HG03159 (cell line): Measurements from ENCODE around the gene COL26A1.
"Not testable (repeated sequence)": the region's sequence is repeated elsewhere in the genome, so short reads cannot be mapped to it uniquely, and the experiment has no call there.

Source experiments
- ATAC-seq: cut with Tn5 transposase; IDR thresholded peaks from one replicate; pipeline ENCODE4 v1.9.1; 2021; ENCODE audit warnings: mild to moderate bottlenecking, moderate library complexity; ENCODE audit not compliant: unreplicated experiment

Gene COL26A1

DNA sequence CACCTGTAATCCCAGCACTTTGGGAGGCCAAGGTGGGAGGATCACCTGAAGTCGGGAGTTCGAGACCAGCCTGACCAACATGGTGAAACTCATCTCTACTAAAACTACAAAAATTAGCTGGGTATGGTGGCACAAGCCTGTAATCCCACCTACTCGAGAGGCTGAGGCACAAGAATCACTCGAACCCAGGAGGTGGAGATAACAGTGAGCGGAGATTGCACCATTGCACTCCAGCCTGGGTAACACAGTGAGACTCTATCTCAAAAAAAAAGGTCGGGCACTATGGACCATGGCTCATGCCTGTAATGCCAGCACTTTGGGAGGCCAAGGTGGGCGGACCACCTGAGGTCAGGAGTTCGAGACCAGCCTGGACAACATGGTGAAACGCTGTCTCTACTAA is 127.8 kb downstream of the COL26A1 start:
- not testable (repeated sequence) for ATAC-seq

DNA sequence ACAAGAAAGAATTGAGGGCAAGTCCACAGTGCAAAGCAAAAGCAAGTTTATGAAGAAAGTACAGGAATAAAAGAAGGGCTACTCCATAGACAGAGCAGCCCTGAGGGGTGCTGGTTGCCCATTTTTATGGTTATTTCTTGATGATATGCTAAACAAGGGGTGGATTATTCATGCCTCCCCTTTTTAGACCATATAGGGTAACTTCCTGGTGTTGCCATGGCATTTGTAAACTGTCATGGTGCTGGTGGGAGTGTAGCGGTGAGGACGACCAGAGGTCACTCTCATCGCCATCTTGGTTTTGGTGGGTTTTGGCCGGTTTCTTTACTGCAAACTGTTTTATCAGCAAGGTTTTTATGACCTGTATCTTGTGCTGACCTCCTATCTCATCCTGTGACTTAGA is 128.8 kb downstream of the COL26A1 start:
- not testable (repeated sequence) for ATAC-seq

DNA sequence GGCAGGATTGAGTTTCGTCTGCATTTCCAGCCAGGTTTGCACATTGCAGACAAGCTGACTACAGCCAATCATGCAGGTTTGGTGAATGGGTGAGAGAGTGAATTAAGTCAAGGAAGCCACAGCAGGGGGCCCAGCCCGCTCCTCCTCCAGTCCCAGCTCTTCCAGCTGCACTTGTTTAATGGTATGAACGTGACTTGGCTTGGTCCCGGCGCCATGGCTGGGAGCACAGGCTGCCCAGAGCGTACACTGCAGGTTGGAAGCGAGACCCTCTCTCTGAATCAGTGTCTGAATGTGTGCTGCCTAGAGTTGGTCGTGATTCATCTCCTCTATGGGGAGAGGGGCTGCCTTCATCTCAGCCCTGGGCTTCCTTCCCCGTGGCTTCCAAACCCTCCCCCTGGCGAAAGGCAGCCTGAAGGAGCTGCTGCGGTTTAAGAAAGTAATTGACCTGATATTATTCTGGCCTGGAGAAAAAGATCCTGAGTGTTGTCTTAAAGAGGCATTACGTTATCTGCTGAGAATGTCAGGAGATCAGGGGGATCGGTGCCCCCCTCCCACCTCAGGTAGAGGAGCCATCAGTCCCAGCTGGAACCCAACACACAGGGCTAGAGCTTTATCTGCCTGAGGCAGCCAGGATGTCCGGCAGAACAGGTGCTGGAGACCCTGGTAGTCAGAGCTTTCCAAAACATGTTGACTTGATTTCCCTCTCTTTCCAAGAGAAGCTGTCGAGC is 132.1 kb downstream of the COL26A1 start:
- no peak for ATAC-seq

DNA sequence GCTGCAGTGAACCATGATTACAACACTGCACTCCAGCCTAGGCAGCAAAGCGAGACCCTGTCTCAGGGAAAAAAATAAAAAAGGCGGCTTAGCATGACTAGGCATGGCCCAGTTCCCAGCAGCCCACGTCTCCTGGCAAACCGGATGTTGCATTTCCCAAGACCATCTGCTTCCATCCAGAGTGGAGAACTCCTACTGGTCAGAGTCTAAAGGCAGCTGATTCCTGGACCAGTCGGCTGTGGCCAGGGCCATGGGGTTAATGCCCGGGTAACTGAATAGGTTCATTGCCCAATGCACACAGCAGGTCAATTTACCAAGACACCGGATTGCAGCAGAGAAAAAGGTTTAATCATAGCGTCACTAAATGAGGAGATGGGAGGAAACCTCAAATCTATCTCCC is 133.3 kb downstream of the COL26A1 start:
- ATAC-seq = no peak

DNA sequence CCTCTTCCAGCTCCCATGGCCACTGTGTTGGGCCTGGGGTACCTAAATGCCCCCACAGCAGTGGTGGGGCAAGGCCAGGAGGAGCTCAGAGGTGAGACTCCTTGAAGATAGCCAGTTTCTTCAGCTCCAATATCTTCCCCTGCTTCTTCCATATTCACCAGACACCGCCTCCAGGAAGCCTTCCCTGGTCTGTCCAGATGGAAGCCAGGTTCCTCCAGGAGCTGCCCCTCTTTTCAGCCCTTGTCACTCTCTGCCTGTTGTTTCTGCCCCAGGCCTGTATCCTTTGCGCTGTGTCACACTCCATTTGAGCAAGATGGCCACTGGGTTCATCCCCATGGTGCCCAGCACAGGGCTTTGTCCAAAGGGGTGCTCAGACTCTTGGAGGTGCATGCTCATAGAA is 138.7 kb downstream of the COL26A1 start:
- ATAC-seq = no peak

DNA sequence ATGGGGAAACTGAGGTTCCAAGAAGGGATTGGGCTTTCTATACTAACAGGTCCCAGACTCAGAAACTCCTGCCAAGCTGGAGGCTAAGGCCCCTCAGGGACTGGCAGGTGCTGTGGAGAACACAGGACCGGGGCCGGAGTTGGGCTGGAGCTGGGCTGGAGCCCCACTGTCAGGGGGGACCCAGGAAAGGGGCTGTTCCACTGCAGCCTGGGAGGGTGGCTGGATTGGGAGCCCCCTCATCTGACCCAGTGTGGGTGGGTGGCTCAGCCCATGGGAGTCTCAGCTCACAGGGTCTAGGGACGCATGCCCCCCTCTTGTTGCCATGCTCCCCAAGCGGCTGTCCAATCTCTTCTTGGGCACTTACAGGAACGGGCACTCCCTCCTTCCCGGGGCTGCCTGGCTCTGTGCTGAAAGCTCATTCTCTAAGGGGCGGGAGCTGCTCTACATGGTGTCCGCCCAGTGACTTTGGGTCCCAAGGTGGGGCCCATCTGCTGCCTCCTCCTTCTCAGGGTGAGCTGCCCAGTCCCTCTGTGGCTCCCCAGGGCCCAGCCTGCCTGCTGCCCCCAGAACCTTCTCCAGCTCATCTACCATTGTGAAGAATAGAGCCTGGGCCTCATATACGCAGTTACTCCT is 139.9 kb downstream of the COL26A1 start:
- no peak for ATAC-seq

DNA sequence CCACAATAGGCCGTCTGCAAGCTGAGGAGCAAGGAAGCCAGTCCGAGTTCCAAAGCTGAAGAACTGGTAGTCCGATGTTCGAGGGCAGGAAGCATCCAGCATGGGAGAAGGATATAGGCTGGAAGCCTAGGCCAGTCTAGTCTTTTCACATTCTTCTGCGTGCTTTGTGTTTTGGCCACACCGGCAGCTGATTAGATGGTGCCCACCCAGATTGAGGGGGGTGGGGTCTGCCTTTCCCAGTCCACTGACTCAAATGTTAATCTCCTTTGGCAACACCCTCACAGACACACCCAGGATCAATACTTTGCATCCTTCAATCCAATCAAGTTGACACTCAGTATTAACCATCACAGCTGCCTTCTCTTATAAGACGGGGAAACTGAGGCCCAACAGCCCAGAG is 142.8 kb downstream of the COL26A1 start:
- not testable (repeated sequence) for ATAC-seq

DNA sequence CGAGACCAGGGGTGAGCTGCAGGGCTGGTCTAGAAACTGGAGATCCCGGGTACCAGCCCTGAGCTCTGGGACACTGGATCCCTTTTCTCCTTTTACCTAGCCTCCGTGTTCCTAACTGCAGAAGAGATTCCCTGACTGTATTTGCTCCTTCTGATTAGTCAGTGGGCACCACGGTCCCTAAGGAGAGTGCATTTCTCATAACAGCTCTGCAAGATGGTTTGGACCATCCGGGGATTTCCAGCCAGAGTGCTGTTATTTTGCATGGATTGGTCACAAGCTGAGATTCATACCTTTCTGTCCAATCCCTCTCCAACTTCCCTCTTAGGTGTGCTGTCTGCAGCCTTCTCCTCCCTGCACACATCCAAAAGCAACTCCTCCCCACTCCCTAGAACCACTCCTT is 143.9 kb downstream of the COL26A1 start:
- ATAC-seq = no peak

DNA sequence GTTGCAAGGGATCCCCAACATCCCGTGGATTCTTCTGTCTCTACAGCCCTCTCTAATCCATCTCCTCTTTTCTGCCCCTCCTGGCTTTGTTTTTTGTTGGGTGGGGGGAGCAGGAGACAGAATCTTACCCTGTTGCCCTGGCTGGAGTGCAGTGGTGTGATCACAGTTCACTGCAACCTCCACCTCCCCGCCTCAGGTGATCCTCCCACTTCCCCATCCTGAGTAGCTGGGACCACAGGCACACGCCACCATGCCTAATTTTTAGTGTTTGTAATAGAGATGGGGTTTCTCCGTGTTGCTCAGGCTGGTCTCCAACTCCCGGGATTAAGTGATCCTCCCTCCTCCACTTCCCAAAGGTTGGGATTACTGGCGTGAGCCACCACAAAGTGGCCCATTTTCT is 144.7 kb downstream of the COL26A1 start:
- ATAC-seq = no peak

DNA sequence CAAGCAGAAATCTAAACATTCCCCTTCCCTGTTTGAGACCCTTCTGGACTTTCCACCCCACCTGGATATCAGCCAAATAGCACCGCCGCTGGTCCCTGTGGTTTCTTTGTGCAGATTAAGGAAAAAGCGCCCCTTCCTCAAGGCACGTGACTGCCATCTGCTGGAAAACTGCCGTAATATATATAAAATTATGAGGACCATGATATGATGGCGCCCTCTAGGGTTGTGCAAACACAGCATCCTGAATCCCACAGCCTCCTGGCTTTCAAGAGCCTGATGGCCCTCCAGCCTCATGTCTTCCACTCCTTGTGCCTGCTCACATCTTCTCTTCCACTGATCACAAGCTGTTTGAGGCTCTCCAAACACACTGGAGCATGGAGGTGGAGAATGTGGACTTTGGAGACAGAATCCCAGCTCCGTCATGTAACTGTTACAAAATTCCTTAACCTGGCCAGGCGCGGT is 145.1 kb downstream of the COL26A1 start:
- ATAC-seq = no peak

DNA sequence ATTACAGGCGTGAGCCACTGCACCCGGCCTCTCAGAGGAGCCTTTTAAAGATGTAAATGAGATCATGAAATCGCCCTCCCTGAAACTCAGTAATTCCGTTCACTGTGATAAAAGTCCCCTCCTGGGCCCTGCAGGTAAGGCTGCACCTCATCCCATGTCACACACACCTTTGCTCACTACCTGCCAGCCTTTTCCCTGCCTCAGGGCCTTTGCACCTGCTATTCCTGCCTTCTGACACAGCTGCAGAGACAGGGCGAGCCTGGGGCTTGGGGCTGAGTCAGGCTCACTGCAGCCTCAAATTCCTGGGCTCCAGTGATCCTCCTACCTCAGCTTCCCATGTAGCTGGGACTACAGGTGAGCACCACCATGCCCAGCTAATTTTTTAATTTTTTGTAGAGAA is 147.6 kb downstream of the COL26A1 start:
- no peak for ATAC-seq

DNA sequence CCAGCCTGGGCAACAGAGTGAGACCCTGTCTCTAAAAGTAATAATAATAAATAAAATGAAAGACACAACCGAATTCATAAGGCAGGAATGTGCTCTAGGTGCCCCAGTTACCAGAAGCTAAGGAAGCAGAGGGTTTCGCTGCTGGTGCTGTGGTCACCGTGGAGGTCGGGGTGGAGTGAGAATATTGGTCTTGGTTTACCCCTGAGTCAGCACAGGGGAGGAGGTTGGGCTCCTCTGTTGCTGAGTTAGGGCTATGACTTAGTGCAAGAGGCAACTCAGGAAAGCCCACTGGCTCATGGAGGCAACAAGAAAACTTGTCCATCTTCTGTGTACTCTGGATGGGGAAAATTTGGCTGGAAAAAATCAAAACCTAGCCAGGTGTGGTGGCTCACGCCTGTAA is 149.3 kb downstream of the COL26A1 start:
- ATAC-seq = no peak

DNA sequence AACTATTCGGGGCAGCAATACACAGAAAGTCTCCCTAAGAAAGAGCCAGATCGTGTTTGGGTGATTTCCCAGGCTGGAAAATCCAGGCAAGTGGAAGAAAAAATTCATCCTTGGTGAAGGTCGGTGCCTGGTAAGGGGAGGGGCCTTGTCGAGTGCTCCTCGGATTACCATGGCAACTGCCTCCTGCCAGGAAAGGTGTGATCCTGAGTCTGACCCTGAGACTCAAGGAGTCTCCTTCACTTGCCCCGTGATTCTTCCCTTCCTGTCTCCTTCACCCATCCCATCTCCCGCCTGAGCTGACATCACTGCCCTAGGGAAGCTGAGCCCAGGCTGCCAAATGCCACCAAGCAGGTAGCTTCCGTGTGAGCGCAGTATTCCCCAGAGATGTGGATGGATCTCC is 154.2 kb downstream of the COL26A1 start:
- no peak for ATAC-seq

DNA sequence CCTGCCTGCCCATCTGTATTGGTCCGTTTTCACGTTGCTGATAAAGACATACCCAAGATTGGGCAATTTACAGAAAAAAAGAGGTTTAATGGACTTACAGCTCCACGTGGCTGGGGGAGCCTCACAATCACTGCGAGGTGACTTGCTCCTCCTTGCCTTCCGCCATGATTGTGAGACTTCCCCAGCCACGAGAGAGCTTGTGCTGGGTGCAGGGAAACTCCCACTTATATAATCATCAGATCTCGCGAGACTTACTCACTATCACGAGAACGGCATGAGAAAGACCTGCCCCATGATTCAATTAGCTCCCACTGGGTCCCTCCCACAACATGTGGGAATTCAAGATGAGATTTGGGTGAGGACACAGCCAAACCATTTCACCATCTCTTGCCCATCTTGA is 154.6 kb downstream of the COL26A1 start:
- ATAC-seq = no peak

DNA sequence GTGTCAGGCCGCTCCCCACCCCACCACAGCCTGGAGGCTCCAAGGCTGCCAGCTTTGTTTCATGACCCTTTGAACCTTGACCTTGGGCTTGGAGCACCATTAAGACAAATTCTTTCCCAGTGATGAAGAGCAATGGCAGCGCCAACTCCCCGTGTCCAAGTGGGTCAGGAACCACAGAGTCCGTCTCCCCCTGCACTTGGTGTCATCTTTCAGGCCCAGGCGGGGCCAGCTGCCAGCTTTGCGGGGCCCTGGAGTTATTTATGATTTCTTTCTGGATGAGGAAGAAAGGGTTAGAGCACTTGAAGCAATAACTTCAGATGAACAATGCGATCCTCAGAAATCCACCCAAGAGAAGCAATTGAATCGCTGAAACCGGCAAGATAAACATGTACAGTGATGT is 155.7 kb downstream of the COL26A1 start:
- ATAC-seq = no peak

DNA sequence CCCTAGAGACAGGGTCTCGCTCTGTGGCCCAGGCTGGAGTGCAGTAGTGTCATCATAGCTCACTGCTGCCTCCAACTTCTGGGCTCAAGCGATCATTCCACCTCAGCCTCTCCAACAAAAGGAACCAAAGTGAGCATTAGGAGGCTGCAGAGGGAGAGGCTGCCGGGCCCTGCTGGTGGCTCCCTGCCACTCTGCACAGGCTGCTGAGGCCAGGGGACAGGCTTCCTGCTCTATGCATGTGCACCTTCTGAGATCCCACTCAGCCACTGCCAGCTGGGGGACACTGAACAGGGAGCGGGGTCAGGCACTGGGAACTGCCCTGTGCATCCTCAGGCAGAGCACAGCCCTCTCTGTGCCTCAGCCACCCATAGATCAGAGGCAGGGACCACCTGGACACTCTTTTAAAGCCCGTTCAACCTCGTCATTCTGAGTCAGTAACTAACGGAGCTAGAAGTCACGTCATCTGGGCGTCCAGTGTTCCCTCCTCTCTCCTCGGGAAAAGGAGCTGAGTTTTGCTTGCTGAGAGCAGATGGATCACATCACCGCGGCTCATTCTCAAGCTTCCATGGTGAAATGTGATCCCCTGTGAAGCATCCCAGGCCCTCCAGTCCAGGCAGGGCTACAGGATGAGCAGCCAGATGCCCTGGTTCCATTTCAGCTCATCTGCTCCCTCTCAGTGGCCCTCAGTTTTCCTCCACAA is 156.8 kb downstream of the COL26A1 start:
- ATAC-seq = no peak

DNA sequence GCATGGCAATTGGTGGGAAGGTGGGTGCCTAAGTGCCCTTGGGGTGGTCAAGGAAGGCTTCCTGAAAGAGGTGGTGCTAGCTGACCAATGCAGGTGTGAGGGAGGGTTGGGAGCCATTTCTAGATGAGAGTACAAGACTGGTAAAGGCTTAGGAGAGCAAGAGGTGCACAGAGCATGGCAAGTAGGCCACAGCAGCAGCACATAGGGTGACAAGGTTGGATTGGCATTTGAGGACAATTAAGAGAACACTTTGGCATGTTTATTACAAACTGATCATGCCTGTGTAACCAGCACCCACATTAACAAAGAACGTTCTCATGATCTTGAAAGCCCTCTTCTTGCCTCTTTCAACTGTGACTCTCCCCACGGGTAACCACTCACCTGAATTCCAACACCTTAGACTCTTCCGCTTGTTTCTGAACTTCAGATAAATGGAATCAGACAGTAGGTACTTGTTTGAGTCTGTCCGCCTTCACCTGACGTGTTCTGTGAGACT is 158.8 kb downstream of the COL26A1 start:
- no peak for ATAC-seq

DNA sequence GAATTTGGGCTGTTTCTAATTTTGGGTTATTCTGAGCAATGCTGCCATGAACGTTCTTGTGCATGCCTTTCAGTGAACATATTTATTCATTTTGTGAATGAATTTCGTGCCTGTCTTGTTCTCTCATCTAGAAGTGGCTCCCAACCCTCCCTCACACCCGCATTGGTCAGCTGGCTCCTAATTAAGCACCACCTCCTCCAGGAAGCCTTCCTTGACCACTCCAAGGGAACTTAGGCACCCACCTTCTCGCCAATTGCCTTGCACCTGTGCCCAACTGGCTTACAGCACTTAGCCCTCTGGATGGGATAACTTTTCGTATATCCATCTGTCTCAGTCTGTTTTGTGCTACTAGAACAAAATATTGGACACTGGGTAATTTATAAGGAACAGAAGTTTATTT is 159.3 kb downstream of the COL26A1 start:
- ATAC-seq = no peak

DNA sequence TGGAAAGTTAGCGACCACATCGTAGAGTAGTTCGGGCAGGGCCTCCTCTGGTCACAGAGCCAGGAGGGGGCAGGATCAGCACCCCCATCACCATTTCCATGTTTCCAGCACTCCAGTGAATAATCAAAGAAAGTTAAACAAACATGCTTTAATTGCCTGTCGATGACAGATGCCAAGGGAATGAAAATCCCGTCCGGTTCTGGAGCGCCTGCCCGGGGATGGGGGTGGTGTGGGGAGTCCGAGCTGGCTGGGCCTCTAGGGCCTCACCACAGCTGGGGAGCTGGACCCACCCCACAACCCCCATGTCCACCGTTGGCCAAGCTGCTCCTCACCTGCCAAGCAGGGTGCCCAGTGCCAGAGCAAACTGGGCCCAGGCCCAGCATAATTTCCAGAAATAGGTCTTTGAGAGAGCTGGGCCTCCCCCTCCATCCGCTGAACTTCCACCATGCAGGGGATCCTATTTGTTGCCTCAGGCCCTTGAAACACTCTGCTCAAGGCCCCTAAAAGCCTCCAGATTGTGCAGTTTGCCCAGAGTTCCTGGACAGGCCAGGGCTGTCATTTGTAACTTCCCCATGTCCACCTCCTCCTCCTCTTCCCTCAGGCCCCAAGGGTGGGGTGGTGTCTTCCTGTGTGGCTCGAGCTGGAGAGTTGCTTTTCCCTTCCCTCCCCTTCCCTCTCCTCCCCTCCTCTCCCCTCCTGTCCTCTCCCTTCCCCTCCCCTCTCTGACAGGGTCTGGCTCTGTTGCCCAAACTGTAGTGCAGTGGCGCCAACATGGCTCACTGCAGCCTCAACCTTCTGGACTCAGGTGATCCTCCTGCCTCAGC is 165.4 kb downstream of the COL26A1 start:
- ATAC-seq = no peak

DNA sequence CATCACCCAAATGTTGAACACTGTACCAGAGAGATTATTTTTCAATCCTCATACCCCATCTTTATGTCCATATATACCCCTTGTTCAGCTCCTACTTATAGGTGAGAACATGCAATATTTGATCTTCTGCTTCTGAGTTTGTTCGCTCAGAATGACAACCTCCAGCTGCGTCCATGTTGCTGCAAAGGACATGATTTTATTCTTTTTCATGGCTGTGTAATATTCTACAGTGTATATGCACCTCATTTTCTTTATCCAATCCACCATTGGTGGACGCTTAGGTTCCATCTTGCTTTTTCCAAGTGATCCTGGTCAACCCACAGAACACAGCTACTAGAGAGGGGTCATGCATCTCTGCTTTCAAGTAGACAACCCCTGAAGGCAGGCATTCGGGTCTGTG is 166.9 kb downstream of the COL26A1 start:
- ATAC-seq = no peak

DNA sequence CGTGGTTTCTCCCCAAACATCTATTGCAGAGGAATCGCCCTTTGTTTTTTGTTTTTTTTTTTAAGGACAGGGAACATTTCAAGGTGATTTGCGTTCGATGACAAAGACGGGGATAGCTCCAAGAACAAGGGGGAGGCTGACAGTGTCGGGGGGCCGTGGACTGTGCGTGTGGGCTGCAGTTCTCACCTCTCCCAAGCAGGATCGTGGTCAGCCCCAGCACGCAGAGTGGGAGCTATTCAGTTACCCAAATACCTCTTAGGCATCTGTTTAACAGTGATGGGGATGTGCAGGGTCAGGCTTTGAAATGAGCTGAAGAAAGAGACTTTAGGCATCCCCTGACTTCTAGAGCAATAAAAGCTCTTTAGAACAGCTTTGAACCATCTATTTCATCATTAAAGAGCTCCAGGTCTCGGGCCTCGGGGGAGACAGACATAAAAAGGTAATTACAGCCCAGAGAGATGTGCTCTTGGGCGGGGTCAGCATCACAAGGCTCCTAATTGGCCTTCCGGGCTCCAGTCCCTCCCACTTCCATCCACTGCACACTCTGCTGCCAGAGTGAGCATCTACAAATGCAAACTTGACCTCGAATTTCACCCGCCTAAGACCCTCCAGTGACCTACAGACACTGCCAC is 169.2 kb downstream of the COL26A1 start:
- no peak for ATAC-seq
